ENCODE results near the gene FXYD3.

DNA sequence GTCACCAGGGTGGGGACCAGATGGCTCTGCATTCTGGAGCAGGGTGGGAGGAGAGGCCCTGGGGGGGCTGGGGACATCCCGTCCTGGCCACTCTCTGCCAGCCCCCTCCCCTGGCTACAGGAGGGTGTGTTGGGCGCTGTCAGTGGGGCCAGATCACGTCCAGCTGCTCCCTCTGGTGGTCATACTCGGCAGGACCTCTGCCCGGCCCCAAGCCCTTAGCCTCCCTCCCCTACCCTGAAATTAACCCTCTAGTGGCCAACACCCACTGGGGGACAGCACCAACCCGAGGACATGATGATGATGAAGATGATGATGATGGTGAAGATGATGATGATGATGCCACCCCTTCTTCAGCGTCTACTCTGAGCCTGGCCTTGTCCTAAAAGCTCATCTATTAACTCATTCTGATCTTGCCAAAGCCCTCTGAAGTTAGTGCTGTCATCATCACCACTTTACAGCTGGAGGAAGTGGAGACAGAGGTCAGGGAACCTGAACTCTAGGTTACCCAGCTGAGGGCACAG is 19.8 kb downstream of the FXYD3 start:
- TF ChIP-seq, protein P1, sequence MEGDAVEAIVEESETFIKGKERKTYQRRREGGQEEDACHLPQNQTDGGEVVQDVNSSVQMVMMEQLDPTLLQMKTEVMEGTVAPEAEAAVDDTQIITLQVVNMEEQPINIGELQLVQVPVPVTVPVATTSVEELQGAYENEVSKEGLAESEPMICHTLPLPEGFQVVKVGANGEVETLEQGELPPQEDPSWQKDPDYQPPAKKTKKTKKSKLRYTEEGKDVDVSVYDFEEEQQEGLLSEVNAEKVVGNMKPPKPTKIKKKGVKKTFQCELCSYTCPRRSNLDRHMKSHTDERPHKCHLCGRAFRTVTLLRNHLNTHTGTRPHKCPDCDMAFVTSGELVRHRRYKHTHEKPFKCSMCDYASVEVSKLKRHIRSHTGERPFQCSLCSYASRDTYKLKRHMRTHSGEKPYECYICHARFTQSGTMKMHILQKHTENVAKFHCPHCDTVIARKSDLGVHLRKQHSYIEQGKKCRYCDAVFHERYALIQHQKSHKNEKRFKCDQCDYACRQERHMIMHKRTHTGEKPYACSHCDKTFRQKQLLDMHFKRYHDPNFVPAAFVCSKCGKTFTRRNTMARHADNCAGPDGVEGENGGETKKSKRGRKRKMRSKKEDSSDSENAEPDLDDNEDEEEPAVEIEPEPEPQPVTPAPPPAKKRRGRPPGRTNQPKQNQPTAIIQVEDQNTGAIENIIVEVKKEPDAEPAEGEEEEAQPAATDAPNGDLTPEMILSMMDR (IDR thresholded peaks at IDR 0.05), result peak in 1 of 3 donors; percentile 90
- TF ChIP-seq POLR2A (IDR thresholded peaks at IDR 0.05), result no peak
